Stimulated activated memory B cell treated with anti-CD40 and anti-IgM and Interleukin-4, amounts not matched to agents 10 μg/mL and 1 μg/mL and 100 μg/mL, for 72 hours (primary cell): ENCODE measurements around the gene CACNA1H.
A peak's percentile ranks its signal among the peaks of the same experiment; 100 is the strongest.
"Not testable (repeated sequence)": the region's sequence is repeated elsewhere in the genome, so short reads cannot be mapped to it uniquely, and the experiment has no call there.

Experiments used
- ATAC-seq: fragments of 150-1000 bp; cut with Tn5 transposase; 2 replicates; pipeline ENCODE4 v1.10.0; 2021
- H3K27ac Mint-ChIP-seq: one replicate; pipeline ENCODE4 v1.8.0; 2022; ENCODE audit warnings: mild to moderate bottlenecking, mixed read lengths
- H3K27me3 Mint-ChIP-seq: one replicate; pipeline ENCODE4 v1.8.0; 2022; ENCODE audit warnings: mixed read lengths
- H3K36me3 Mint-ChIP-seq: one replicate; pipeline ENCODE4 v1.8.0; 2022; ENCODE audit warnings: mixed read lengths
- H3K4me1 Mint-ChIP-seq: one replicate; pipeline ENCODE4 v1.8.0; 2022; ENCODE audit warnings: mixed read lengths
- H3K4me3 Mint-ChIP-seq: one replicate; pipeline ENCODE4 v1.8.0; 2022; ENCODE audit warnings: mild to moderate bottlenecking, moderate library complexity, mixed read lengths
- H3K9me3 Mint-ChIP-seq: one replicate; pipeline ENCODE4 v1.8.0; 2022; ENCODE audit warnings: mixed read lengths

CACNA1H gene

GRCh38 chr16:1249031-1249755 is 96.3 kb downstream of the CACNA1H start:
- H3K36me3 Mint-ChIP-seq, H3K4me1 Mint-ChIP-seq, H3K4me3 Mint-ChIP-seq, H3K27ac Mint-ChIP-seq, H3K9me3 Mint-ChIP-seq: not testable (repeated sequence)
- H3K27me3 Mint-ChIP-seq: peaks cover 30% of the 10 kb centered on the region
- peak; percentile 56 for ATAC-seq

- not testable (repeated sequence) for ATAC-seq, H3K4me3 Mint-ChIP-seq
These were observed 100.9 kb downstream of the CACNA1H start for GRCh38 chr16:1253701-1254364.

GRCh38 chr16:1254821-1255220 is 101.9 kb downstream of the CACNA1H start:
- H3K9me3 Mint-ChIP-seq, H3K36me3 Mint-ChIP-seq, ATAC-seq, H3K4me1 Mint-ChIP-seq, H3K4me3 Mint-ChIP-seq, H3K27ac Mint-ChIP-seq: not testable (repeated sequence)
- peaks cover 32% of the 10 kb centered on the region for H3K27me3 Mint-ChIP-seq

More at GRCh38 chr16:1253701-1254364, 100.9 kb downstream of the CACNA1H start:
- peaks cover 24% of the 10 kb centered on the region for H3K27me3 Mint-ChIP-seq
- not testable (repeated sequence) for H3K4me1 Mint-ChIP-seq, H3K9me3 Mint-ChIP-seq, H3K36me3 Mint-ChIP-seq, H3K27ac Mint-ChIP-seq

- not testable (repeated sequence) for H3K27ac Mint-ChIP-seq, H3K36me3 Mint-ChIP-seq, H3K9me3 Mint-ChIP-seq, H3K4me1 Mint-ChIP-seq, H3K4me3 Mint-ChIP-seq
- peak; percentile 25 for ATAC-seq
- peaks cover 39% of the 10 kb centered on the region for H3K27me3 Mint-ChIP-seq
These were observed 102.6 kb downstream of the CACNA1H start, which contains the start of gene TPSD1 for GRCh38 chr16:1255276-1256122. TSS of gene TPSD1 (plus strand) at chr16:1256069. CDS start at chr16:1256281, 212 bp downstream.

GRCh38 chr16:1256296-1256873 is 103.5 kb downstream of the CACNA1H start:
- H3K4me1 Mint-ChIP-seq, H3K9me3 Mint-ChIP-seq, H3K36me3 Mint-ChIP-seq, H3K27ac Mint-ChIP-seq, H3K4me3 Mint-ChIP-seq: not testable (repeated sequence)
- peak; percentile 17 for ATAC-seq
- H3K27me3 Mint-ChIP-seq: peaks cover 47% of the 10 kb centered on the region

- H3K27ac Mint-ChIP-seq: no peak overlapping the region
- H3K27me3 Mint-ChIP-seq: peaks cover 52% of the 10 kb centered on the region
- no peak overlapping the region for H3K4me3 Mint-ChIP-seq
- H3K9me3 Mint-ChIP-seq: no peaks in the 10 kb centered on the region
- H3K4me1 Mint-ChIP-seq: peaks cover 8% of the 10 kb centered on the region
- no peaks in the 10 kb centered on the region for H3K36me3 Mint-ChIP-seq
- peak; percentile 3 for ATAC-seq
These were observed 104.0 kb downstream of the CACNA1H start for GRCh38 chr16:1256874-1257322.

GRCh38 chr16:1257561-1258224 is 104.8 kb downstream of the CACNA1H start:
- ATAC-seq: no peak
- Mint-ChIP-seq H3K36me3 (no peaks in the 10 kb centered on the region), H3K27me3 (peaks cover 60% of the 10 kb centered on the region), H3K9me3 (no peaks in the 10 kb centered on the region), H3K4me3 (no peak overlapping the region), H3K4me1 (peaks cover 8% of the 10 kb centered on the region), H3K27ac (no peak overlapping the region)

GRCh38 chr16:1258225-1258600 is 105.3 kb downstream of the CACNA1H start:
- Mint-ChIP-seq H3K27me3 (peaks cover 63% of the 10 kb centered on the region), H3K27ac (no peak overlapping the region), H3K9me3 (no peaks in the 10 kb centered on the region), H3K4me3 (no peak overlapping the region), H3K4me1 (peaks cover 8% of the 10 kb centered on the region), H3K36me3 (no peaks in the 10 kb centered on the region)
- ATAC-seq: no peak

GRCh38 chr16:1258906-1259759 is 106.2 kb downstream of the CACNA1H start:
- no peak for ATAC-seq

GRCh38 chr16:1259760-1260068 is 106.8 kb downstream of the CACNA1H start:
- H3K27me3 Mint-ChIP-seq: peaks cover 63% of the 10 kb centered on the region

More at GRCh38 chr16:1258906-1259759, 106.2 kb downstream of the CACNA1H start:
- peak overlapping the region; percentile 50 for H3K4me3 Mint-ChIP-seq
- peak overlapping the region; percentile 46 for H3K27ac Mint-ChIP-seq
- peaks cover 63% of the 10 kb centered on the region for H3K27me3 Mint-ChIP-seq
- no peaks in the 10 kb centered on the region for H3K9me3 Mint-ChIP-seq
- H3K36me3 Mint-ChIP-seq: no peaks in the 10 kb centered on the region
- H3K4me1 Mint-ChIP-seq: peaks cover 8% of the 10 kb centered on the region

GRCh38 chr16:1260101-1260680 is 107.3 kb downstream of the CACNA1H start:
- Mint-ChIP-seq H3K27ac (no peak overlapping the region), H3K36me3 (no peaks in the 10 kb centered on the region), H3K27me3 (peaks cover 63% of the 10 kb centered on the region), H3K4me1 (peaks cover 8% of the 10 kb centered on the region), H3K4me3 (no peak overlapping the region), H3K9me3 (peaks cover 5% of the 10 kb centered on the region)
- ATAC-seq: no peak

More at GRCh38 chr16:1259760-1260068, 106.8 kb downstream of the CACNA1H start:
- Mint-ChIP-seq H3K9me3 (peaks cover 5% of the 10 kb centered on the region), H3K4me3 (no peak overlapping the region), H3K4me1 (peaks cover 8% of the 10 kb centered on the region), H3K27ac (no peak overlapping the region), H3K36me3 (no peaks in the 10 kb centered on the region)
- ATAC-seq: no peak

- no peak for ATAC-seq
- no peak overlapping the region for H3K27ac Mint-ChIP-seq
- H3K9me3 Mint-ChIP-seq: peaks cover 5% of the 10 kb centered on the region
- H3K27me3 Mint-ChIP-seq: peaks cover 65% of the 10 kb centered on the region
- no peak overlapping the region for H3K4me3 Mint-ChIP-seq
- H3K4me1 Mint-ChIP-seq: peaks cover 8% of the 10 kb centered on the region
- no peaks in the 10 kb centered on the region for H3K36me3 Mint-ChIP-seq
These were observed 108.4 kb downstream of the CACNA1H start for GRCh38 chr16:1261131-1261892.

GRCh38 chr16:1262210-1262845 is 109.4 kb downstream of the CACNA1H start:
- H3K4me3 Mint-ChIP-seq: no peak overlapping the region

More at GRCh38 chr16:1262210-1262845, 109.4 kb downstream of the CACNA1H start:
- H3K27me3 Mint-ChIP-seq: peaks cover 61% of the 10 kb centered on the region
- H3K27ac Mint-ChIP-seq: no peak overlapping the region
- H3K36me3 Mint-ChIP-seq: no peaks in the 10 kb centered on the region
- H3K9me3 Mint-ChIP-seq: peaks cover 5% of the 10 kb centered on the region
- no peak for ATAC-seq
- H3K4me1 Mint-ChIP-seq: peaks cover 8% of the 10 kb centered on the region
